BJ (cell line): ENCODE measurements around the gene TMEM231. TPM values are rescaled to one million over a fixed set of nuclear protein-coding genes. Genes with fewer than 3 reads are reported as not detected.

ENCODE experiments used
- CTCF ChIA-PET: fragments of 350-600 bp; formaldehyde crosslinking; extraction: SDS; loops from one replicate; lab custom pipeline; 2021; ENCODE audit warnings: antibody characterized with exemption, inconsistent platforms; lab: Yijun Ruan, JAX
- POLR2A ChIA-PET: fragments of 300-600 bp; sonication (Branson Sonifier 250); formaldehyde crosslinking; extraction: SDS; loops from one replicate; lab custom pipeline; 2021; ENCODE audit warnings: antibody characterized with exemption; lab: Charles Lee
- DNase-seq: peaks from one replicate; pipeline ENCODE4 v3.0.0-alpha.2; 2011; ENCODE audit warnings: low read depth
- H3K27me3 ChIP-seq: 2 replicates; pipeline ENCODE4 v1.6.0; 2011; ENCODE audit warnings: low read length; ENCODE audit not compliant: control insufficient read depth, insufficient read depth
- H3K36me3 ChIP-seq: 2 replicates; pipeline ENCODE4 v1.5.1; 2011; ENCODE audit warnings: low read length; ENCODE audit not compliant: control insufficient read depth, insufficient read depth
- H3K4me3 ChIP-seq: 2 replicates; pipeline ENCODE4 v1.5.1; 2011; ENCODE audit warnings: low read depth, mild to moderate bottlenecking, control low read depth, low read length
- polyA plus RNA-seq: library from polyadenylated mRNA; depleted of rRNA; stranded (reverse); fragments of >200 nt; gene quantifications from 2 replicates; pipeline ENCODE4 v1.2.3, GENCODE V29; 2011
- TF ChIP-seq, protein P1 (sequence below): IDR thresholded peaks from 2 replicates; pipeline ENCODE4 v1.5.1; 2011; ENCODE audit warnings: low read depth, mild to moderate bottlenecking, control low read depth, inconsistent platforms, low read length, moderate library complexity; ENCODE audit not compliant: insufficient read depth

Gene TMEM231
- polyA plus RNA-seq, 1 experiment: 38.8 TPM

GRCh38 chr16:75575958-75576357 lies 19.9 kb upstream of the TMEM231 start:
- POLR2A ChIA-PET: no interaction called here
- CTCF ChIA-PET: interaction anchor here (0.9 to 1.4 kb wide), 2 partner anchors 11 to 188 kb away, joined by 3 to 4 read pairs; no protein-coding TSS in a partner anchor
- H3K27me3 ChIP-seq: no peaks in the 10 kb centered on the region
- DNase-seq: no peak
- TF ChIP-seq, protein P1, sequence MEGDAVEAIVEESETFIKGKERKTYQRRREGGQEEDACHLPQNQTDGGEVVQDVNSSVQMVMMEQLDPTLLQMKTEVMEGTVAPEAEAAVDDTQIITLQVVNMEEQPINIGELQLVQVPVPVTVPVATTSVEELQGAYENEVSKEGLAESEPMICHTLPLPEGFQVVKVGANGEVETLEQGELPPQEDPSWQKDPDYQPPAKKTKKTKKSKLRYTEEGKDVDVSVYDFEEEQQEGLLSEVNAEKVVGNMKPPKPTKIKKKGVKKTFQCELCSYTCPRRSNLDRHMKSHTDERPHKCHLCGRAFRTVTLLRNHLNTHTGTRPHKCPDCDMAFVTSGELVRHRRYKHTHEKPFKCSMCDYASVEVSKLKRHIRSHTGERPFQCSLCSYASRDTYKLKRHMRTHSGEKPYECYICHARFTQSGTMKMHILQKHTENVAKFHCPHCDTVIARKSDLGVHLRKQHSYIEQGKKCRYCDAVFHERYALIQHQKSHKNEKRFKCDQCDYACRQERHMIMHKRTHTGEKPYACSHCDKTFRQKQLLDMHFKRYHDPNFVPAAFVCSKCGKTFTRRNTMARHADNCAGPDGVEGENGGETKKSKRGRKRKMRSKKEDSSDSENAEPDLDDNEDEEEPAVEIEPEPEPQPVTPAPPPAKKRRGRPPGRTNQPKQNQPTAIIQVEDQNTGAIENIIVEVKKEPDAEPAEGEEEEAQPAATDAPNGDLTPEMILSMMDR: no peak
- H3K4me3 ChIP-seq: no peak overlapping the region
- peaks cover 31% of the 10 kb centered on the region for H3K36me3 ChIP-seq

GRCh38 chr16:75573955-75574354 lies 17.9 kb upstream of the TMEM231 start:
- ChIA-PET CTCF (interaction anchor here (0.7 to 1.9 kb wide), 3 partner anchors 12 to 57 kb away, joined by 3 to 6 read pairs (median 3); no protein-coding TSS in a partner anchor), POLR2A (no interaction called here)
- no peak for DNase-seq
- H3K4me3 ChIP-seq: no peak overlapping the region
- TF ChIP-seq, protein P1: no peak
- peaks cover 36% of the 10 kb centered on the region for H3K36me3 ChIP-seq
- H3K27me3 ChIP-seq: no peaks in the 10 kb centered on the region

DNA sequence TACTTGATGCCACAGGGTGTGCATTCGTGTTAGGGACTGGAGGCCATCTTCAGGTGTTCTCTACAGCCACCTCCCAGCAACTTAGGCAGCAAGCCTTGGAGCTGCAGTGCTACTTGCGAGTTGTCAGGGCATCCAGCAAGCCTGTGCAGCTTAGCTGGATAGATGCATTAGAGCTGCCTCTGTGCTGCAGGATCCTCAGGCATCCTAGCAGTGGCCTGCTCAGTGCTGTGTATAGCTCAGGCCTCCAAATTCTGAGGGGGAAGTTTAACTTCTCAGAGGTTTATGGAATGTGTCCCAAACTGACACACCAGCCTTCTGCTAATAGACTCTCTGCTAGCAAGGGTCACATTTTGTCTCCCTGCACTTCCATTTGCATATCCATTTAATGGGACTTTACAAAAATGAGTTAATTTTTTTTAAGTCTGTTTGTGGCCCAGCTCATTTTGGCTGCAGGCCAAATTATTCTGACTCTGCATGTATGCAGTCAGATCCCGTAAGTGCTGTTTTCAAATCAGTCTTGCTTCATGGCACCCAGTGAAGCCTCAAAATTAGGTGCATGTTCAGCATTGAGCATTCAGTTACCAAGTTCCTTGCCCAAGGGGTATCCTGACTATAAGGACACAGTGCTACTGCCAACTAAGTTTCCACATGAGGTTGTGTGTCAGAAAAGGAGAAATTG lies 17.0 kb upstream of the TMEM231 start:
- H3K27me3 ChIP-seq: no peaks in the 10 kb centered on the region
- CTCF ChIA-PET: interaction anchor here (0.7 to 1.9 kb wide), 3 partner anchors 13 to 56 kb away, joined by 3 to 6 read pairs (median 3); no protein-coding TSS in a partner anchor
- TF ChIP-seq, protein P1: no peak
- POLR2A ChIA-PET: no interaction called here
- no peak overlapping the region for H3K4me3 ChIP-seq
- peaks cover 40% of the 10 kb centered on the region for H3K36me3 ChIP-seq
- DNase-seq: no peak

DNA sequence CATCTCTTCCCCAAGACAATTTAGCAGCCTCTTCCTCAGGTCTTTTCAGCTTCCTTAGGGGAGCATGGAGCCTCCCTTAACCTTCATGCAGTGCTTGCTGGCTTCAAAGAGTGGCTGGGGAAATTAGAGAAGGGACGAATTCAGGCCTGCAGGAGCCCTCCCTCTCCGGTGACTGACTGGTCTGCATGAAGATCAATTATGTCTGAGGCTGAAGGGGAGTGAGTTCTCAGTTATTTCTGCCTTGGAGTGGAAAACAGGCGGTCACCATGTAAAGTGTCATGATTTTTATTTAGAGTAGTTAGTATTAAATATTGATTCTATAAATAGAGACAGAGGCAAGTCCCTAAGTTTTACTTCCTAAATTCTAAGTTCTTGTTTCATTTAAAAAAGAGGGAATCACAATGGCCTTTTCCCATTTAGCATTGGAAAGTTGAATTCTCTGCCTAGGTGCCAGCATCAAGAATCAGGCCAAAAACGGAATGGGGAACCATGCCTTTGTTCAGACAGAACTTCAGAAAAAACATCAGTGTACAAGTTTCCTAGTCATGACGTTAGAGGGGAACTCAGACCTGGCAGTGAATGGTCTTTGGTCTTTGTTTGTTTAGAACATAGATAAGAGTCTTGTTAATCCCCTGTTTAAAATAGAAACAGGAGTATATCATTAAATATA lies 14.5 kb upstream of the TMEM231 start:
- Histone ChIP-seq H3K36me3 (peaks cover 32% of the 10 kb centered on the region), H3K27me3 (no peaks in the 10 kb centered on the region), H3K4me3 (no peak overlapping the region)
- DNase-seq: no peak
- TF ChIP-seq, protein P1: no peak
- ChIA-PET CTCF (no interaction called here), POLR2A (no interaction called here)

- H3K27me3 ChIP-seq: 0 out of 2 replicates have a peak, but pooled peaks cover 2% of the 10 kb centered on the region
- TF ChIP-seq, protein P1: no peak
- DNase-seq: no peak
- POLR2A ChIA-PET: no interaction called here
- H3K36me3 ChIP-seq: peaks cover 21% of the 10 kb centered on the region
- no peak overlapping the region for H3K4me3 ChIP-seq
- CTCF ChIA-PET: interaction anchor here (3.5 kb wide), 1 partner anchor 14 kb away, joined by 9 read pairs; no protein-coding TSS in a partner anchor
These were observed 11.9 kb upstream of the TMEM231 start for GRCh38 chr16:75567911-75568310.
